Astrocyte (in vitro differentiated cells and primary cell): ENCODE data around the gene URB1.

Experiments used
- CTCF ChIP-seq: IDR thresholded peaks from 2 replicates; pipeline ENCODE4 v1.5.1; 2011; ENCODE audit warnings: low read depth, mild to moderate bottlenecking, inconsistent platforms, low read length, moderate library complexity; ENCODE audit not compliant: insufficient read depth
- EZH2 ChIP-seq: IDR thresholded peaks from 2 replicates; pipeline ENCODE4 v1.6.1; 2012; ENCODE audit warnings: mild to moderate bottlenecking, low read length, inconsistent platforms; ENCODE audit not compliant: insufficient read depth

- TF ChIP-seq CTCF (no peak), EZH2 (no peak)
Measured at GRCh38 chr21:32306021-32306780, 86.6 kb downstream of the URB1 start.
